Tibial nerve (tissue), 4 donors: ENCODE measurements around the gene KIDINS220.

ENCODE experiments used
- EP300 ChIP-seq, 2 donors: sonication (generic); formaldehyde crosslinking; IDR thresholded peaks; one replicate each; pipeline ENCODE4 v1.6.1; 2017; ENCODE audit warnings: antibody characterized with exemption in 2 of 2, mild to moderate bottlenecking in 1 of 2
- TF ChIP-seq, protein P1 (sequence below), 5 experiments: fragments of 200-600 bp in 3 of 5; fragments of 450-650 bp in 2 of 5; sonication (generic) in 3 of 5; IDR thresholded peaks; one replicate each; pipeline ENCODE4 v1.5.1; 2016 to 2019; ENCODE audit warnings: antibody characterized with exemption in 5 of 5, mild to moderate bottlenecking in 3 of 5, moderate library complexity in 2 of 5

DNA sequence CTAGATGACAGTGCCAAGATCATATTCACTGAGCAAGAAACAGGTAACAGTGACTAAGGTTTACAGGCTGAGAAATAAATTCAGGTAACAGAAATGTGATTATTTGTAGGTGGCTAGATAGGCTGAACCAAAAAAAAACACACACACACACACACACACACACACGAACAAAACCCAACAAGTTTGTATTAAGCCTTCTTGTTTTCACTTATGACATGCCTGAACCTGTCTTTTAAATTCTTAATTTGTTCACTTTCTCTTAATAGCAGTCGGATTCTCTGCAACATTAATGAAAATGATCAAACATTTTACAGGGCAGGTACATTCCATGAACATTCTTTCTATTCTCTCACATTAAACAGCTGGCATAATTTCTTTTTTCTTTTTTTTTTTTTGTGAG lies 18.8 kb upstream of the KIDINS220 start:
- TF ChIP-seq, protein P1, sequence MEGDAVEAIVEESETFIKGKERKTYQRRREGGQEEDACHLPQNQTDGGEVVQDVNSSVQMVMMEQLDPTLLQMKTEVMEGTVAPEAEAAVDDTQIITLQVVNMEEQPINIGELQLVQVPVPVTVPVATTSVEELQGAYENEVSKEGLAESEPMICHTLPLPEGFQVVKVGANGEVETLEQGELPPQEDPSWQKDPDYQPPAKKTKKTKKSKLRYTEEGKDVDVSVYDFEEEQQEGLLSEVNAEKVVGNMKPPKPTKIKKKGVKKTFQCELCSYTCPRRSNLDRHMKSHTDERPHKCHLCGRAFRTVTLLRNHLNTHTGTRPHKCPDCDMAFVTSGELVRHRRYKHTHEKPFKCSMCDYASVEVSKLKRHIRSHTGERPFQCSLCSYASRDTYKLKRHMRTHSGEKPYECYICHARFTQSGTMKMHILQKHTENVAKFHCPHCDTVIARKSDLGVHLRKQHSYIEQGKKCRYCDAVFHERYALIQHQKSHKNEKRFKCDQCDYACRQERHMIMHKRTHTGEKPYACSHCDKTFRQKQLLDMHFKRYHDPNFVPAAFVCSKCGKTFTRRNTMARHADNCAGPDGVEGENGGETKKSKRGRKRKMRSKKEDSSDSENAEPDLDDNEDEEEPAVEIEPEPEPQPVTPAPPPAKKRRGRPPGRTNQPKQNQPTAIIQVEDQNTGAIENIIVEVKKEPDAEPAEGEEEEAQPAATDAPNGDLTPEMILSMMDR (IDR thresholded peaks at IDR 0.05): no peak
- TF ChIP-seq EP300 (IDR thresholded peaks at IDR 0.05): no peak
